Adrenal gland (tissue), 12 donors: Measurements from ENCODE around the gene EDEM2. TPM values are rescaled to one million over a fixed set of nuclear protein-coding genes. Genes with fewer than 3 reads are reported as not detected.

Experiments used
- DNase-seq, 7 donors: peaks; one replicate each; pipeline ENCODE4 v3.0.0-alpha.2; 2019 to 2020
- H3K27ac ChIP-seq, 5 donors: fragments of 200-600 bp; sonication (generic) in 4 of 5; 1 replicate in 3 of 5; 2 replicates in 2 of 5; pipeline versions ENCODE4 v1.5.1 to v1.8.0; 2016 to 2020; ENCODE audit warnings: mild to moderate bottlenecking in 1 of 5
- H3K27me3 ChIP-seq: fragments of 200-600 bp; 2 replicates; pipeline ENCODE4 v1.8.0; 2021
- H3K36me3 ChIP-seq, 2 donors: fragments of 200-600 bp; replicated peaks in 1 of 2; 1 replicate in 1 of 2; 2 replicates in 1 of 2; pipeline versions ENCODE4 v1.5.1 to v1.8.0; 2018 to 2022
- H3K4me1 ChIP-seq, 2 donors: fragments of 200-600 bp; replicated peaks in 1 of 2; 1 replicate in 1 of 2; 2 replicates in 1 of 2; pipeline versions ENCODE4 v1.5.1 to v1.8.0; 2018 to 2021
- H3K4me3 ChIP-seq, 4 donors: fragments of 200-600 bp; sonication (generic) in 3 of 4; one replicate each; pipeline ENCODE4 v1.5.1; 2016 to 2018
- H3K9me3 ChIP-seq, 3 donors: fragments of 200-600 bp; sonication (generic) in 1 of 3; replicated peaks in 1 of 3; 1 replicate in 2 of 3; 2 replicates in 1 of 3; pipeline versions ENCODE4 v1.5.1 to v1.8.0; 2016 to 2021
- POLR2A ChIP-seq, 2 donors: fragments of 450-650 bp; IDR thresholded peaks; one replicate each; pipeline ENCODE4 v1.6.1; 2017; ENCODE audit warnings: antibody characterized with exemption in 2 of 2, mild to moderate bottlenecking in 2 of 2, moderate library complexity in 1 of 2
- WGBS, 4 donors: extraction: QIAGEN DNeasy Blood & Tissue Kit in 2 of 4; methylation state at CpG; one replicate each; pipeline versions ENCODE4 v1.1.5 to v1.1.7; 2013 to 2017; 5-methylcytosine and 5-hydroxymethylcytosine counted together
- intact Hi-C, 2 donors: fragments of 100-400 bp; cut with DNase I; formaldehyde crosslinking; loops; one replicate each; pipeline versions ENCODE4 v1.14.1 to v1.15.0; 2022 to 2023
- polyA plus RNA-seq, 3 donors: library from polyadenylated mRNA; stranded (reverse); fragments of 200-250 nt in 2 of 3; fragments of 350-450 nt in 1 of 3; fragmentation: Illumina TruSeq in 1 of 3; extraction: RNeasy Lipid Tissue Mini Kit (QIAGEN cat#74804) in 1 of 3; gene quantifications; one replicate each; pipeline ENCODE4 v1.2.3, GENCODE V29; 2013 to 2014
- total RNA-seq, 9 donors: library from RNA; depleted of rRNA in 4 of 9; stranded (reverse); fragments of >200 nt in 4 of 9; fragments of 120-200 nt in 1 of 9; fragmentation: NEBNext Ultra II Directional in 1 of 9; extraction: Animal tissue kit (Norgen Biotek cat#: 25700) in 1 of 9; gene quantifications; one replicate each; pipeline versions ENCODE4 v1.1.0 to v1.2.4, GENCODE V29; 2013 to 2023
- TF ChIP-seq, protein P1 (sequence below), 6 experiments: fragments of 450-650 bp in 4 of 6; fragments of 200-600 bp in 2 of 6; sonication (generic) in 1 of 6; IDR thresholded peaks; 1 replicate in 5 of 6; 2 replicates in 1 of 6; pipeline versions ENCODE4 v1.5.1 to v1.8.0; 2016 to 2021; ENCODE audit warnings: antibody characterized with exemption in 6 of 6, mild to moderate bottlenecking in 2 of 6, moderate library complexity in 1 of 6
- donor health status: healthy with polysubstance abuse.
- donor health status: Bipolar disorder and iron deficiency.
- donor health status: DM: yes; HTN: yes; CAD: no.
- donor health status: DM: no; HTN: no; CAD: no.
- donor health status: DM: no; HTN: no; CAD: no.
- donor health status: DM: yes; HTN: yes; CAD: no.

EDEM2 gene
- total and polyA plus RNA-seq, 12 donors: 16.2 to 62.5 (median 37.5) TPM

DNA sequence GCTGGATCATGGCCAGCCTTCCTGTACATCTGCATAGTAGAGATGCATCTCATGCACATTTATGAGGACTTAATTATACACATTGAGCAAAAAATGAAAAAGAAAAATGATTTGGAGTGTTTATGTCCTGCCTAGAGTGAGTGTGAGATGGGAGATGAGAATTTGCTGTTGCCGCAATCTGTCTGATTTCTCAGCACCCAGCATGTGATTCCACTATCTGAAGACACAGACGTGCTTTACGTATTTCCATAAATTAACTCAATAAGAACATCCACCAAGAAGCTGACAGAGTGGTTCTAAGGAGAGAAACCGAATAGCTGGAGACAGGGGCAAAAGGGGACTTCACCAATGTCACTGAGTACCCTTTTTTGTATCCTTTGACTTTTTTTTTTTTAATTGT is 15.2 kb downstream of the EDEM2 start:
- Histone ChIP-seq H3K36me3 (peaks cover 0 to 51% of the 10 kb centered on the region in 2 donors), H3K27me3 (no peaks in the 10 kb centered on the region), H3K4me1 (peaks cover 33 to 54% of the 10 kb centered on the region in 2 donors), H3K9me3 (no peaks in the 10 kb centered on the region), H3K4me3 (no peak overlapping the region), H3K27ac (no peak overlapping the region)
- intact Hi-C loops: no loop called here
- DNase-seq: no peak
- TF ChIP-seq POLR2A (IDR thresholded peaks at IDR 0.05): no peak
- TF ChIP-seq, protein P1, sequence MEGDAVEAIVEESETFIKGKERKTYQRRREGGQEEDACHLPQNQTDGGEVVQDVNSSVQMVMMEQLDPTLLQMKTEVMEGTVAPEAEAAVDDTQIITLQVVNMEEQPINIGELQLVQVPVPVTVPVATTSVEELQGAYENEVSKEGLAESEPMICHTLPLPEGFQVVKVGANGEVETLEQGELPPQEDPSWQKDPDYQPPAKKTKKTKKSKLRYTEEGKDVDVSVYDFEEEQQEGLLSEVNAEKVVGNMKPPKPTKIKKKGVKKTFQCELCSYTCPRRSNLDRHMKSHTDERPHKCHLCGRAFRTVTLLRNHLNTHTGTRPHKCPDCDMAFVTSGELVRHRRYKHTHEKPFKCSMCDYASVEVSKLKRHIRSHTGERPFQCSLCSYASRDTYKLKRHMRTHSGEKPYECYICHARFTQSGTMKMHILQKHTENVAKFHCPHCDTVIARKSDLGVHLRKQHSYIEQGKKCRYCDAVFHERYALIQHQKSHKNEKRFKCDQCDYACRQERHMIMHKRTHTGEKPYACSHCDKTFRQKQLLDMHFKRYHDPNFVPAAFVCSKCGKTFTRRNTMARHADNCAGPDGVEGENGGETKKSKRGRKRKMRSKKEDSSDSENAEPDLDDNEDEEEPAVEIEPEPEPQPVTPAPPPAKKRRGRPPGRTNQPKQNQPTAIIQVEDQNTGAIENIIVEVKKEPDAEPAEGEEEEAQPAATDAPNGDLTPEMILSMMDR (IDR thresholded peaks at IDR 0.05): no peak
- WGBS, 4 donors: 88 to 95% (median 93%) methylated on average over 4 of the region's 4 CpGs

- no peak overlapping the region for H3K4me3 ChIP-seq
- DNase-seq: no peak
- intact Hi-C loops: no loop called here
- WGBS, 4 donors: 60 to 74% (median 64%) methylated on average over 2 of the region's 2 CpGs
- no peaks in the 10 kb centered on the region for H3K9me3 ChIP-seq
- no peak overlapping the region for H3K27ac ChIP-seq
- H3K27me3 ChIP-seq: no peaks in the 10 kb centered on the region
- peaks cover 0 to 64% of the 10 kb centered on the region in 2 donors for H3K36me3 ChIP-seq
- TF ChIP-seq, protein P1 (IDR thresholded peaks at IDR 0.05): no peak
- no peak for TF ChIP-seq POLR2A (IDR thresholded peaks at IDR 0.05)
- H3K4me1 ChIP-seq: peaks cover 19 to 36% of the 10 kb centered on the region in 2 donors
Measured at GRCh38 chr20:35129647-35130069, 17.5 kb downstream of the EDEM2 start.

DNA sequence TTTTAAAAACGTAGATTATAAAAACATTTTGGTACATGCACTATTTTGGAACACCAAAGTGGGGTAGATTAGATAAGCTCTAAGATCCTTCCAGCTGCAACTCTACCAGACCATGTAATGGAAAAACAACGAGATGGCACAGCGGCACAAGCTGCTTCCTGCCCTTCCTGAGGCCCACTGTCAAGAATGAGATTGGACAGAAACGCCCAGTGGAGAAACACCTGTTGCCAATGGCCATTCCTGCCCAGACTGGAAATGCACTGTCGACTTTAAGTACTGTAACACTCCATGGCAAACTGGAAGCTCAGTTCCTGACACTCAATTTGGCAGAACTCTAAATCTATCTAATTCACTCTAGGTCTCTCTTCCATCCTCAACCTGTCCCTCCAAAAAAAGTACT is 21.4 kb downstream of the EDEM2 start:
- TF ChIP-seq, protein P1 (IDR thresholded peaks at IDR 0.05): no peak
- no peak for TF ChIP-seq POLR2A (IDR thresholded peaks at IDR 0.05)
- Histone ChIP-seq H3K27me3 (no peaks in the 10 kb centered on the region), H3K36me3 (peaks cover 0 to 82% of the 10 kb centered on the region in 2 donors), H3K27ac (no peak overlapping the region), H3K4me1 (peaks cover 7 to 34% of the 10 kb centered on the region in 2 donors), H3K9me3 (no peaks in the 10 kb centered on the region), H3K4me3 (no peak overlapping the region)
- DNase-seq: no peak
- WGBS, 4 donors: 87 to 93% (median 90%) methylated on average over 5 of the region's 5 CpGs
- intact Hi-C loops: no loop called here

DNA sequence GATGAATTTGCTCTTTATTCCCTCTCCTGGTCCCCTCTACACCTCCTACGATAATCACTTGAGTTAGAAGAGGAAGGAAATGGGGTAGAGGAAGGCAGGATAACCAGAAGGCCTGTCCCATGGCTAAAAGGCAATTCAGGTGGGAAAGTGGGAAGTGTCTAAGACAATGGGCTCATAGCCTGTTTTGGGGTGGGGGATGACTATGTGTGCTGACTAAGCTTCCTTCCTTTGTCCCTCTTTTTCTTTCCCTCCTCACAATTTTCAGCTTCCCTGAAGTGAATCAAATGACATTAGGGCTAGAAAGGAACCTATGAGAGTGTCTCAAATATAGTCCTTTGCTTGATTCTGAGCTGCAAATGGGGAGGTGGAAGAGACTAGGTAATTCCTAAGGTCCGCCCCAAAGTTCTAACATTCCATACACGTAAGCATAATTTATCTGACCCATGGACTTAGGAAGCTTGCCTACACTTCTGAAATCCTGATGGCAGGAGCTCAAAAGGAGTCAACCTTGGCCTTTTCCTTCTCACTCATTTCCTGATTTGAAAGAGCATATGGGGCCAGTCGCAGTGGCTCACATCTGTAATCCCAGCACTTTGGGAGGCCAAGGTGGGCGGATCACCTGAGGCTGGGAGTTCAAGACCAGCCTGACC is 24.3 kb downstream of the EDEM2 start:
- 52 to 70% (median 57%) methylated on average over 5 of the region's 5 CpGs for WGBS, 4 donors
- no peak for DNase-seq
- peaks cover 0 to 20% of the 10 kb centered on the region in 2 donors for H3K4me1 ChIP-seq
- H3K27me3 ChIP-seq: no peaks in the 10 kb centered on the region
- H3K36me3 ChIP-seq: peaks cover 0 to 87% of the 10 kb centered on the region in 2 donors
- no peak for TF ChIP-seq POLR2A (IDR thresholded peaks at IDR 0.05)
- TF ChIP-seq, protein P1 (IDR thresholded peaks at IDR 0.05): no peak
- H3K27ac ChIP-seq: peak overlapping the region in 1 of 5 donors; percentile 20
- H3K9me3 ChIP-seq: no peaks in the 10 kb centered on the region
- intact Hi-C loops: no loop called here
- no peak overlapping the region for H3K4me3 ChIP-seq
